HFF-Myc (cell line): ENCODE results near the gene LHPP.

ENCODE experiments used
- DNase-seq: peaks from one replicate; pipeline ENCODE4 v3.0.0-alpha.2; 2011; ENCODE audit warnings: low read depth; ENCODE audit errors: extremely low read depth
- H3K4me3 ChIP-seq: replicated peaks from 2 replicates; pipeline ENCODE4 v1.5.1; 2011; ENCODE audit warnings: low read depth, mild to moderate bottlenecking, control low read depth, low read length
- CTCF ChIP-seq: IDR thresholded peaks from 2 replicates; pipeline ENCODE4 v1.5.1; 2012; ENCODE audit warnings: mild to moderate bottlenecking, low read depth, low read length, control low read depth; ENCODE audit errors: missing control alignments

The LHPP gene

GRCh38 chr10:124624895-124625294 is 163.3 kb downstream of the LHPP start:
- no peak overlapping the region for H3K4me3 ChIP-seq
- no peak for DNase-seq
- no peak for TF ChIP-seq CTCF

- DNase-seq, result no peak
- H3K4me3 ChIP-seq, result no peak overlapping the region
- TF ChIP-seq CTCF, result no peak
These were observed 164.2 kb downstream of the LHPP start for GRCh38 chr10:124625831-124626238.

- no peak overlapping the region for H3K4me3 ChIP-seq
- no peak for DNase-seq
- no peak for TF ChIP-seq CTCF
These were observed 165.2 kb downstream of the LHPP start for GRCh38 chr10:124626759-124627380.

- no peak overlapping the region for H3K4me3 ChIP-seq
- DNase-seq, result no peak
- TF ChIP-seq CTCF, result no peak
These were observed 166.4 kb downstream of the LHPP start for GRCh38 chr10:124627866-124628675.

DNA sequence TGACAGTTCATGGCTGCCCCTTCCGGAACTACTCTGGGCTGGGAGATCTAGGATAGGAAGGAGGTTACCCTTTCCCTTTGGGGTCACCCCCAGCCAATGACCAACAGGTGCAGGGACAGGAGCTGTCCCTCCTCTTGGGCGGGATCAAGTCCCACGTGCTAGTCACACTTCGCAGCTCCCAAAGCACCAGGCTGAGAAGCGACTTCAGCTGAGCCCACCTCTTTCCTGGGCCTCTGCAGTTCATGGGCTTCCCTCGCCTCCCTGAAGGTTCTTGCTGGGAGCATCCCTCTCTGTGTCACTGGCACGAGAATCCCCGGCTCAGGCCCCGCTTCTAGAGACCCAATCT is 167.0 kb downstream of the LHPP start:
- no peak for DNase-seq
- no peak for TF ChIP-seq CTCF
- H3K4me3 ChIP-seq, result no peak overlapping the region

DNA sequence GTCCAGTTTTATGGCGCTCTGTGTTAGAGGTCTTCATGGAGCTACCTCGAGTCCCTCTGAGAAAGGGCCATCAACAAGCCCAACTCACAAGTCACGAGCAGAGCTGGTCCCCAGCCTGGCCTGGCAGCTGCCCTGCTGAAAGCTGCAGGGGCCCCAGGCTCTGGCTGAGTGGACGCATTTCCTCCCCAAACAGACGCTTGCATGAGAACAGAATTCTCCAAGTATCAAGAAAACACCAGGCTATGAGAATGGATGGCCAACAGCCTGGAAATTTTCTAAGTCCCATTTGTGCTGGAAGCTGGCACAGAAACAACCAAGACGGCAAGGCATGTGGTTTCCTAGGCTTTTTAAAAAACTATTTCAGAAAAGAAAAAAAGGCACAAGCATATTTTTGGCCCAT is 167.8 kb downstream of the LHPP start:
- TF ChIP-seq CTCF, result no peak
- no peak for DNase-seq
- no peak overlapping the region for H3K4me3 ChIP-seq
